ENCODE data around the gene POT1.

- no peak for TF ChIP-seq CTCF (IDR thresholded peaks at IDR 0.05)
- no peak for TF ChIP-seq NR3C1 (CRISPR knock-in tag; conservative IDR thresholded peaks at IDR 0.05; ENCODE audit: low read depth)
- TF ChIP-seq MAX (CRISPR knock-in tag; IDR thresholded peaks at IDR 0.05) = no peak
These were observed 89.2 kb downstream of the POT1 start for GRCh38 chr7:124840435-124840834.

Measured in WTC11 (cell line).